Keratinocyte (primary cell): Measurements from ENCODE around the gene PSMC3. TPM values are rescaled to one million over a fixed set of nuclear protein-coding genes. Genes with fewer than 3 reads are reported as not detected.
A peak's percentile ranks its signal among the peaks of the same experiment; 100 is the strongest.

Experiments
- DNase-seq: peaks from one replicate; pipeline ENCODE4 v3.0.0-alpha.2; 2011; ENCODE audit warnings: low read depth, missing footprints, low spot score
- FAIRE-seq: peaks from 2 replicates; lab custom pipeline; 2011; peaks lifted over from hg19 to GRCh38; lab: Jason Lieb, UNC
- H2AFZ ChIP-seq: 2 replicates; pipeline ENCODE4 v1.6.0; 2012; ENCODE audit warnings: low read length, control low read depth, inconsistent platforms; ENCODE audit not compliant: control insufficient read depth
- H3K27ac ChIP-seq: 2 replicates; pipeline ENCODE4 v1.5.1; 2011; ENCODE audit warnings: low read length; ENCODE audit not compliant: control insufficient read depth, insufficient read depth
- H3K27me3 ChIP-seq: 3 replicates; pipeline ENCODE4 v1.6.0; 2011; ENCODE audit warnings: low read length; ENCODE audit not compliant: control insufficient read depth, insufficient read depth; ENCODE audit errors: extremely low read depth
- H3K36me3 ChIP-seq, 2 experiments: 2 replicates in 1 of 2; 3 replicates in 1 of 2; pipeline ENCODE4 v1.5.1; 2011; ENCODE audit warnings: low read length in 2 of 2, mild to moderate bottlenecking in 1 of 2; ENCODE audit not compliant: control insufficient read depth in 2 of 2, insufficient read depth in 2 of 2; ENCODE audit errors: extremely low read depth in 1 of 2
- H3K4me1 ChIP-seq: 3 replicates; pipeline ENCODE4 v1.5.1; 2011; ENCODE audit warnings: low read length; ENCODE audit not compliant: control insufficient read depth, insufficient read depth; ENCODE audit errors: extremely low read depth
- H3K4me2 ChIP-seq: 3 replicates; pipeline ENCODE4 v1.6.0; 2011; ENCODE audit warnings: low read depth, low read length; ENCODE audit not compliant: control insufficient read depth, insufficient read depth; ENCODE audit errors: extremely low read depth
- H3K4me3 ChIP-seq, 3 experiments: fragments of 200-600 bp in 1 of 3; sonication (generic) in 1 of 3; 2 replicates in 2 of 3; 3 replicates in 1 of 3; pipeline ENCODE4 v1.5.1; 2011 to 2016; ENCODE audit warnings: low read length in 3 of 3, mild to moderate bottlenecking in 3 of 3, control low read depth in 2 of 3, inconsistent platforms in 1 of 3, low read depth in 1 of 3, mixed read lengths in 1 of 3, mixed run types in 1 of 3, moderate library complexity in 1 of 3; ENCODE audit not compliant: control insufficient read depth in 2 of 3, insufficient read depth in 2 of 3; ENCODE audit errors: extremely low read depth in 1 of 3
- H3K79me2 ChIP-seq: 2 replicates; pipeline ENCODE4 v1.6.0; 2012; ENCODE audit warnings: low read length; ENCODE audit not compliant: control insufficient read depth, insufficient read depth
- H3K9ac ChIP-seq: 3 replicates; pipeline ENCODE4 v1.6.0; 2011; ENCODE audit warnings: low read length; ENCODE audit not compliant: control insufficient read depth, insufficient read depth; ENCODE audit errors: extremely low read depth
- H3K9me1 ChIP-seq: 3 replicates; pipeline ENCODE4 v1.6.0; 2011; ENCODE audit warnings: low read length; ENCODE audit not compliant: control insufficient read depth, insufficient read depth; ENCODE audit errors: extremely low read depth
- H3K9me3 ChIP-seq: 2 replicates; pipeline ENCODE4 v1.5.1; 2012; ENCODE audit warnings: low read depth, low read length; ENCODE audit not compliant: control insufficient read depth
- H4K20me1 ChIP-seq: 3 replicates; pipeline ENCODE4 v1.6.0; 2011; ENCODE audit warnings: low read length; ENCODE audit not compliant: control insufficient read depth, insufficient read depth; ENCODE audit errors: extremely low read depth
- CTCF ChIP-seq, 3 experiments: IDR thresholded peaks in 1 of 3; conservative IDR thresholded peaks in 1 of 3; optimal IDR thresholded peaks in 1 of 3; 2 replicates in 2 of 3; 3 replicates in 1 of 3; pipeline versions ENCODE3 to v1.5.1; 2011; ENCODE audit warnings: low read length in 3 of 3, mild to moderate bottlenecking in 3 of 3, moderate library complexity in 2 of 3, control low read depth in 1 of 3, inconsistent platforms in 1 of 3; ENCODE audit not compliant: insufficient read depth in 2 of 3; ENCODE audit errors: extremely low read depth in 1 of 3
- EZH2 ChIP-seq: IDR thresholded peaks from one replicate; pipeline ENCODE4 v1.6.1; 2012; ENCODE audit warnings: inconsistent platforms, mild to moderate bottlenecking, low read length, moderate library complexity
- dilution Hi-C: fragments of 300-500 bp; cut with MboI; formaldehyde crosslinking; loops from one replicate; pipeline ENCODE4 v1.7.0; 2020; ENCODE audit warnings: low sequenced_read_pairs; ENCODE audit not compliant: extremely low pct_ligation_motif_present
- polyA plus RNA-seq, 5 experiments: library from polyadenylated mRNA; depleted of rRNA in 3 of 5; stranded (reverse) in 3 of 5; stranded (forward) in 1 of 5; unstranded in 1 of 5; fragments of >200 nt; gene quantifications; 1 replicate in 1 of 5; 2 replicates in 3 of 5; 3 replicates in 1 of 5; pipeline versions ENCODE4 v1.2.1 to v1.2.3, GENCODE V29; 2011 to 2012; ENCODE audit warnings: missing spikeins in 2 of 5, low read depth in 1 of 5, low replicate concordance in 1 of 5

PSMC3 gene
- polyA plus RNA-seq, 1 donor (not counting 4 experiments of a cell fraction or from before 2014, with no cell fraction given): 172 TPM

DNA sequence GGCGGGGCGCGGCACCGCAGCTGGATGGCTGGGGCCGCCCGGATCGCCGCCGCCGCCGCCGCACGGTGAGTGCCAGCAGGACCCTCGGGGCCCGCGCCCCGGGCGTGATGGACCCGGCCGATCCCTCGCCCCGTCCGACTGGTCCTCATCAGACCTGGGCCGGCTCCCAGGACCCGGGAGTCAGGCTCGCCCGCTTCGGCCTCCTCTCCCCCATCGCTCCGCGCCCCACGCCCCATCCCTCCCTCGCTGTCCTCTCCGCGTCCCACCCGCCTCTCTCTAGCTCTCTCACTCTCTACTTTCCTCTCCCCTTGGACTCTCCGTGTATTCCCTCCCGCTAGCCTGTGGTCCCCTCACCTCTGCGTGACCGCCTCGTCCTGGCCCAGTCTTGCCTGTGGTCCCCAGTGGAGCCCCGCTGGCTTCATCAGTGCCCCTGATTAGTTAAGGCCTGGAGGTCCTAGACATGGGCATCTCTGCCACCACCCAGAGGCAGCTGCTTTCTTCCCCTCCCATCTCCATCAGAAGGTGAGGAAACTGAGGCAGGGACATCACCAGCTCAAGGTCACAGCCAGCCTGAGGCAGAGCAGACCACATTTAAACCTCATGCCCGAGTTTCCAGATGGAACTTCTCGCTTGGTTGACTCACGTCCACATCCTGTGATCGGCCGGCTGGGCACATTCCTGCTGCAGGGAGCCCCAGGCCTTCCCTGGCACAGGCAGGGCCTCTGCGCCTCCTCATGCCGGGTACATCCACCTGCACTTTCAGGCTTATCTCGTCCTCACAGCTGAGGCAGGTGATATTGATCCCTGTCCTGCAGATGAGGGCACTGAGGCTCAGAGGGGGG, 17.4 kb downstream of the PSMC3 start:
- no peaks in the 10 kb centered on the region for H3K9me1 ChIP-seq
- H3K9me3 ChIP-seq: no peaks in the 10 kb centered on the region
- H3K27ac ChIP-seq: peak overlapping the region; percentile 98
- peak overlapping the region; percentile 64 for H2AFZ ChIP-seq
- H4K20me1 ChIP-seq: peaks cover 4% of the 10 kb centered on the region
- no peaks in the 10 kb centered on the region for H3K27me3 ChIP-seq
- dilution Hi-C loops: no loop called here
- H3K36me3 ChIP-seq: peaks cover 12 to 24% of the 10 kb centered on the region in 2 experiments
- H3K4me3 ChIP-seq: peak overlapping the region; percentile 72 to 98 (median 96)
- peak overlapping the region; percentile 95 for H3K4me2 ChIP-seq
- FAIRE-seq: peak; percentile 60
- TF ChIP-seq CTCF (optimal IDR thresholded peaks at IDR 0.05 in 1 of 3, IDR thresholded peaks at IDR 0.05 in 1 of 3, conservative IDR thresholded peaks at IDR 0.05 in 1 of 3; ENCODE audit: extremely low read depth in 1 of 3, insufficient read depth in 2 of 3, low read length in 3 of 3) (no peak), EZH2 (no peak)
- H3K79me2 ChIP-seq: peaks cover 29% of the 10 kb centered on the region
- H3K4me1 ChIP-seq: peaks cover 24% of the 10 kb centered on the region
- DNase-seq: peak; percentile 65
- H3K9ac ChIP-seq: peak overlapping the region; percentile 99

GRCh38 chr11:47407746-47408590, 18.3 kb downstream of the PSMC3 start, which contains the start of gene SLC39A13:
Gene SLC39A13 (plus strand): TSS chr11:47408590. CDS start chr11:47410095, 1,505 bp downstream.
- Histone ChIP-seq H3K36me3 (peaks cover 8 to 17% of the 10 kb centered on the region in 2 experiments), H3K4me1 (peaks cover 22% of the 10 kb centered on the region), H4K20me1 (peaks cover 4% of the 10 kb centered on the region), H3K27me3 (no peaks in the 10 kb centered on the region), H2AFZ (peak within 1 kb of the TSS; percentile 67), H3K27ac (peak within 1 kb of the TSS; percentile 98), H3K9me1 (no peaks in the 10 kb centered on the region), H3K4me3 (peak within 1 kb of the TSS; percentile 72 to 98 (median 96)), H3K79me2 (peaks cover 29% of the 10 kb centered on the region), H3K9ac (peak within 1 kb of the TSS; percentile 99), H3K9me3 (no peaks in the 10 kb centered on the region), H3K4me2 (peak within 1 kb of the TSS; percentile 99)
- TF ChIP-seq CTCF (optimal IDR thresholded peaks at IDR 0.05 in 1 of 3, IDR thresholded peaks at IDR 0.05 in 1 of 3, conservative IDR thresholded peaks at IDR 0.05 in 1 of 3; ENCODE audit: extremely low read depth in 1 of 3, insufficient read depth in 2 of 3, low read length in 3 of 3) (peak in 2 of 3 experiments; percentile 49 to 73), EZH2 (no peak)
- dilution Hi-C loops: no loop called here
- DNase-seq (peak; percentile 76), FAIRE-seq (no peak)
